Stimulated activated naive CD8-positive, alpha-beta T cell treated with anti-CD3 and anti-CD28 coated beads, Interleukin-15, Interleukin-2, amounts not matched to agents 100 ng/mL and 50 ng/mL, for 24 hours (primary cell): Measurements from ENCODE around the gene DDX54.
"Not testable (repeated sequence)": the region's sequence is repeated elsewhere in the genome, so short reads cannot be mapped to it uniquely, and the experiment has no call there.

Experiments
- H3K27ac Mint-ChIP-seq: one replicate; pipeline ENCODE4 v1.8.0; 2021; ENCODE audit warnings: mild to moderate bottlenecking, mixed read lengths
- H3K27me3 Mint-ChIP-seq: one replicate; pipeline ENCODE4 v1.8.0; 2021; ENCODE audit warnings: mixed read lengths
- H3K36me3 Mint-ChIP-seq: one replicate; pipeline ENCODE4 v1.8.0; 2021; ENCODE audit warnings: low read depth, mixed read lengths
- H3K4me1 Mint-ChIP-seq: one replicate; pipeline ENCODE4 v1.8.0; 2021; ENCODE audit warnings: low read depth, mixed read lengths
- H3K4me3 Mint-ChIP-seq: one replicate; pipeline ENCODE4 v1.8.0; 2021; ENCODE audit warnings: mild to moderate bottlenecking, mixed read lengths
- H3K9me3 Mint-ChIP-seq: one replicate; pipeline ENCODE4 v1.8.0; 2021; ENCODE audit warnings: mixed read lengths

DDX54 gene

GRCh38 chr12:113152196-113152834, 33.0 kb downstream of the DDX54 start:
- Mint-ChIP-seq H3K4me3 (peak overlapping the region; percentile 73), H3K27ac (no peak overlapping the region), H3K4me1 (peaks cover 35% of the 10 kb centered on the region), H3K27me3 (peaks cover 17% of the 10 kb centered on the region), H3K36me3 (peaks cover 6% of the 10 kb centered on the region), H3K9me3 (no peaks in the 10 kb centered on the region)

- Mint-ChIP-seq H3K27me3 (peaks cover 18% of the 10 kb centered on the region), H3K9me3 (no peaks in the 10 kb centered on the region), H3K27ac (no peak overlapping the region), H3K4me3 (no peak overlapping the region), H3K36me3 (peaks cover under 1% of the 10 kb centered on the region), H3K4me1 (peaks cover 28% of the 10 kb centered on the region)
Measured at GRCh38 chr12:113151655-113152054, 33.6 kb downstream of the DDX54 start.

- Mint-ChIP-seq H3K9me3 (no peaks in the 10 kb centered on the region), H3K27ac (no peak within 1 kb of the TSS), H3K27me3 (peaks cover 18% of the 10 kb centered on the region), H3K36me3 (no peaks in the 10 kb centered on the region), H3K4me3 (no peak within 1 kb of the TSS), H3K4me1 (peaks cover 23% of the 10 kb centered on the region)
Measured at GRCh38 chr12:113149361-113150150, 35.7 kb downstream of the DDX54 start, which contains the start of gene CFAP73. Gene CFAP73 (plus strand): TSS chr12:113149724. CDS start chr12:113149858, 134 bp downstream.

GRCh38 chr12:113146999-113147398, 38.3 kb downstream of the DDX54 start:
- Mint-ChIP-seq H3K27me3 (peaks cover 5% of the 10 kb centered on the region), H3K4me3 (no peak overlapping the region), H3K9me3 (no peaks in the 10 kb centered on the region), H3K36me3 (no peaks in the 10 kb centered on the region), H3K27ac (no peak overlapping the region), H3K4me1 (peaks cover 11% of the 10 kb centered on the region)

GRCh38 chr12:113145720-113146551, 39.3 kb downstream of the DDX54 start:
- peaks cover 3% of the 10 kb centered on the region for H3K27me3 Mint-ChIP-seq
- H3K36me3 Mint-ChIP-seq: no peaks in the 10 kb centered on the region
- no peak overlapping the region for H3K4me3 Mint-ChIP-seq
- H3K9me3 Mint-ChIP-seq: no peaks in the 10 kb centered on the region
- no peak overlapping the region for H3K27ac Mint-ChIP-seq
- H3K4me1 Mint-ChIP-seq: peaks cover 14% of the 10 kb centered on the region

- H3K9me3 Mint-ChIP-seq: no peaks in the 10 kb centered on the region
- H3K27ac Mint-ChIP-seq: no peak overlapping the region
- no peaks in the 10 kb centered on the region for H3K36me3 Mint-ChIP-seq
- H3K27me3 Mint-ChIP-seq: peaks cover 3% of the 10 kb centered on the region
- no peak overlapping the region for H3K4me3 Mint-ChIP-seq
- H3K4me1 Mint-ChIP-seq: peaks cover 14% of the 10 kb centered on the region
Measured at GRCh38 chr12:113144806-113145205, 40.5 kb downstream of the DDX54 start.

GRCh38 chr12:113143959-113144358, 41.3 kb downstream of the DDX54 start:
- H3K4me3 Mint-ChIP-seq: no peak overlapping the region
- peaks cover 3% of the 10 kb centered on the region for H3K27me3 Mint-ChIP-seq
- H3K27ac Mint-ChIP-seq: no peak overlapping the region
- peaks cover 14% of the 10 kb centered on the region for H3K4me1 Mint-ChIP-seq
- H3K36me3 Mint-ChIP-seq: no peaks in the 10 kb centered on the region
- no peaks in the 10 kb centered on the region for H3K9me3 Mint-ChIP-seq

- Mint-ChIP-seq H3K4me3 (no peak overlapping the region), H3K4me1 (peaks cover 14% of the 10 kb centered on the region), H3K27ac (peak overlapping the region; percentile 79), H3K9me3 (no peaks in the 10 kb centered on the region), H3K27me3 (peaks cover 3% of the 10 kb centered on the region), H3K36me3 (no peaks in the 10 kb centered on the region)
Measured at GRCh38 chr12:113142886-113143332, 42.4 kb downstream of the DDX54 start.

- H3K27ac Mint-ChIP-seq: peak overlapping the region; percentile 79
- peaks cover 14% of the 10 kb centered on the region for H3K4me1 Mint-ChIP-seq
- no peak overlapping the region for H3K4me3 Mint-ChIP-seq
- no peaks in the 10 kb centered on the region for H3K36me3 Mint-ChIP-seq
- no peaks in the 10 kb centered on the region for H3K9me3 Mint-ChIP-seq
- H3K27me3 Mint-ChIP-seq: peaks cover 1% of the 10 kb centered on the region
Measured at GRCh38 chr12:113142173-113142885, 42.9 kb downstream of the DDX54 start.

GRCh38 chr12:113141716-113142115, 43.6 kb downstream of the DDX54 start:
- H3K27me3 Mint-ChIP-seq, H3K4me3 Mint-ChIP-seq, H3K36me3 Mint-ChIP-seq, H3K9me3 Mint-ChIP-seq: not testable (repeated sequence)
- peak overlapping the region; percentile 79 for H3K27ac Mint-ChIP-seq
- H3K4me1 Mint-ChIP-seq: peaks cover 17% of the 10 kb centered on the region

- H3K27ac Mint-ChIP-seq: no peak overlapping the region
- no peaks in the 10 kb centered on the region for H3K36me3 Mint-ChIP-seq
- peaks cover 27% of the 10 kb centered on the region for H3K4me1 Mint-ChIP-seq
- H3K9me3 Mint-ChIP-seq: no peaks in the 10 kb centered on the region
- H3K4me3 Mint-ChIP-seq: no peak overlapping the region
- peaks cover 6% of the 10 kb centered on the region for H3K27me3 Mint-ChIP-seq
Measured at GRCh38 chr12:113140706-113141105, 44.6 kb downstream of the DDX54 start.

- H3K27ac Mint-ChIP-seq: no peak overlapping the region
Measured at GRCh38 chr12:113138826-113139225, 46.5 kb downstream of the DDX54 start.

GRCh38 chr12:113137861-113138783, 47.2 kb downstream of the DDX54 start:
- Mint-ChIP-seq H3K4me1 (peaks cover 30% of the 10 kb centered on the region), H3K4me3 (no peak overlapping the region), H3K36me3 (no peaks in the 10 kb centered on the region), H3K9me3 (no peaks in the 10 kb centered on the region), H3K27ac (no peak overlapping the region), H3K27me3 (peaks cover 6% of the 10 kb centered on the region)

More at GRCh38 chr12:113138826-113139225, 46.5 kb downstream of the DDX54 start:
- Mint-ChIP-seq H3K4me1 (peaks cover 32% of the 10 kb centered on the region), H3K36me3 (no peaks in the 10 kb centered on the region), H3K27me3 (peaks cover 6% of the 10 kb centered on the region), H3K9me3 (no peaks in the 10 kb centered on the region), H3K4me3 (no peak overlapping the region)
